Measurements from ENCODE around the gene POGLUT3. TPM values are rescaled to one million over a fixed set of nuclear protein-coding genes. Genes with fewer than 3 reads are reported as not detected.

Gene POGLUT3
- total and polyA plus RNA-seq, 9 of the 15 experiments (the other 6 are each of a cell fraction or from before 2014, with no cell fraction given), result 4.6 to 29.7 (median 17.8) TPM

DNA sequence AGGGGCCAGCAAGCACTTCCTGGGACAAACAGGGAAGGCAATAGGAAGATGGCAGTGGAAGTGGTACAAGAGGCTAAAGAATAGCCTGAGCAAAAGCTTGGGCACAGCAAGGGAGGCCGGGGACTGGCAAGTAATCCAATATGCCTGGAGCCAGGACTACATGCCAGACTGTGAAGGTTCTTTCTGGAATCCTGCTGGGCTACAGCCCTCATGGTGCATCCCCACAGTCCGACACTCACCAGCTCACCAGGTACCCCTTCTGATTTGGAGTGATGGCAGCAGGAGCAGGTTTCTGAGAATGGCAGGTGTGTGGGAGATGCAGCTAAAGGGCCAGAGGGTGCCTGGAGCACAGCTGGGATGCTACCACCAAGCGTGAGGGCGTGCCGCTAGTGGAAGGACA is 32.2 kb upstream of the POGLUT3 start (continued):
- TF ChIP-seq, protein P1, sequence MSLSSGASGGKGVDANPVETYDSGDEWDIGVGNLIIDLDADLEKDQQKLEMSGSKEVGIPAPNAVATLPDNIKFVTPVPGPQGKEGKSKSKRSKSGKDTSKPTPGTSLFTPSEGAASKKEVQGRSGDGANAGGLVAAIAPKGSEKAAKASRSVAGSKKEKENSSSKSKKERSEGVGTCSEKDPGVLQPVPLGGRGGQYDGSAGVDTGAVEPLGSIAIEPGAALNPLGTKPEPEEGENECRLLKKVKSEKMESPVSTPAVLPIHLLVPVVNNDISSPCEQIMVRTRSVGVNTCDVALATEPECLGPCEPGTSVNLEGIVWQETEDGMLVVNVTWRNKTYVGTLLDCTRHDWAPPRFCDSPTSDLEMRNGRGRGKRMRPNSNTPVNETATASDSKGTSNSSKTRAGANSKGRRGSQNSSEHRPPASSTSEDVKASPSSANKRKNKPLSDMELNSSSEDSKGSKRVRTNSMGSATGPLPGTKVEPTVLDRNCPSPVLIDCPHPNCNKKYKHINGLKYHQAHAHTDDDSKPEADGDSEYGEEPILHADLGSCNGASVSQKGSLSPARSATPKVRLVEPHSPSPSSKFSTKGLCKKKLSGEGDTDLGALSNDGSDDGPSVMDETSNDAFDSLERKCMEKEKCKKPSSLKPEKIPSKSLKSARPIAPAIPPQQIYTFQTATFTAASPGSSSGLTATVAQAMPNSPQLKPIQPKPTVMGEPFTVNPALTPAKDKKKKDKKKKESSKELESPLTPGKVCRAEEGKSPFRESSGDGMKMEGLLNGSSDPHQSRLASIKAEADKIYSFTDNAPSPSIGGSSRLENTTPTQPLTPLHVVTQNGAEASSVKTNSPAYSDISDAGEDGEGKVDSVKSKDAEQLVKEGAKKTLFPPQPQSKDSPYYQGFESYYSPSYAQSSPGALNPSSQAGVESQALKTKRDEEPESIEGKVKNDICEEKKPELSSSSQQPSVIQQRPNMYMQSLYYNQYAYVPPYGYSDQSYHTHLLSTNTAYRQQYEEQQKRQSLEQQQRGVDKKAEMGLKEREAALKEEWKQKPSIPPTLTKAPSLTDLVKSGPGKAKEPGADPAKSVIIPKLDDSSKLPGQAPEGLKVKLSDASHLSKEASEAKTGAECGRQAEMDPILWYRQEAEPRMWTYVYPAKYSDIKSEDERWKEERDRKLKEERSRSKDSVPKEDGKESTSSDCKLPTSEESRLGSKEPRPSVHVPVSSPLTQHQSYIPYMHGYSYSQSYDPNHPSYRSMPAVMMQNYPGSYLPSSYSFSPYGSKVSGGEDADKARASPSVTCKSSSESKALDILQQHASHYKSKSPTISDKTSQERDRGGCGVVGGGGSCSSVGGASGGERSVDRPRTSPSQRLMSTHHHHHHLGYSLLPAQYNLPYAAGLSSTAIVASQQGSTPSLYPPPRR (CRISPR knock-in tag; IDR thresholded peaks at IDR 0.05; ENCODE audit: borderline replicate concordance), result no peak
- TF ChIP-seq ADNP (tag; IDR thresholded peaks at IDR 0.05) (no peak), CC2D1A (IDR thresholded peaks at IDR 0.05) (no peak), ZNF23 (CRISPR knock-in tag; IDR thresholded peaks at IDR 0.05) (no peak)
- TF ChIP-seq, protein P2, sequence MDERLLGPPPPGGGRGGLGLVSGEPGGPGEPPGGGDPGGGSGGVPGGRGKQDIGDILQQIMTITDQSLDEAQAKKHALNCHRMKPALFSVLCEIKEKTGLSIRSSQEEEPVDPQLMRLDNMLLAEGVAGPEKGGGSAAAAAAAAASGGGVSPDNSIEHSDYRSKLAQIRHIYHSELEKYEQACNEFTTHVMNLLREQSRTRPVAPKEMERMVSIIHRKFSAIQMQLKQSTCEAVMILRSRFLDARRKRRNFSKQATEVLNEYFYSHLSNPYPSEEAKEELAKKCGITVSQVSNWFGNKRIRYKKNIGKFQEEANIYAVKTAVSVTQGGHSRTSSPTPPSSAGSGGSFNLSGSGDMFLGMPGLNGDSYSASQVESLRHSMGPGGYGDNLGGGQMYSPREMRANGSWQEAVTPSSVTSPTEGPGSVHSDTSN (CRISPR knock-in tag; IDR thresholded peaks at IDR 0.05; ENCODE audit: low read depth), result no peak
- TF ChIP-seq, protein P2 (tag; conservative IDR thresholded peaks at IDR 0.05; ENCODE audit: low read depth), result no peak

Measured in K562 (cell line).